ENCODE results near the gene CASP5. TPM values are rescaled to one million over a fixed set of nuclear protein-coding genes. Genes with fewer than 3 reads are reported as not detected.

CASP5 gene
- total RNA-seq, result not detected in 2 replicates

DNA sequence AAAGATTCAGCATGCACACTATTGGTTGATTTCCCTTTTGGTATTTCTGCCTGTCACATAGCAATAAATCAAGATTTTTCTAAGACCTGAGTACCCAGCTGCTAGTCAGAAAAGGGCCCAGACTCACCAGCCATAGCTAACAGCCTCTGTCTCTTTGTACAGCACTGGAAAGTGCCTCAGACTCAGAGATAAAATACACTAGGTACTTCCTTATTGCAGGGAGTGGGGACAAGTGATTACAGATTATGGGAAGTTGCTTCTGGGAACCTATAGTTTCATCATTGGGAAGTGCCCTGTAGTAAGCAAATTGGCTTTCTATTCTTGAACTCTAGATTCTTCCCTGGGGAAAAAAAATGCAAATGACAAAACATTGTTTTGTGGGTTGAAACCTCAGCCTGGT lies at the start of gene CASP5:
TSS of gene CASP5 (minus strand) at position 166 of the 400 bp plus-strand sequence. CDS start at position 134, 32 bp downstream.

DNA sequence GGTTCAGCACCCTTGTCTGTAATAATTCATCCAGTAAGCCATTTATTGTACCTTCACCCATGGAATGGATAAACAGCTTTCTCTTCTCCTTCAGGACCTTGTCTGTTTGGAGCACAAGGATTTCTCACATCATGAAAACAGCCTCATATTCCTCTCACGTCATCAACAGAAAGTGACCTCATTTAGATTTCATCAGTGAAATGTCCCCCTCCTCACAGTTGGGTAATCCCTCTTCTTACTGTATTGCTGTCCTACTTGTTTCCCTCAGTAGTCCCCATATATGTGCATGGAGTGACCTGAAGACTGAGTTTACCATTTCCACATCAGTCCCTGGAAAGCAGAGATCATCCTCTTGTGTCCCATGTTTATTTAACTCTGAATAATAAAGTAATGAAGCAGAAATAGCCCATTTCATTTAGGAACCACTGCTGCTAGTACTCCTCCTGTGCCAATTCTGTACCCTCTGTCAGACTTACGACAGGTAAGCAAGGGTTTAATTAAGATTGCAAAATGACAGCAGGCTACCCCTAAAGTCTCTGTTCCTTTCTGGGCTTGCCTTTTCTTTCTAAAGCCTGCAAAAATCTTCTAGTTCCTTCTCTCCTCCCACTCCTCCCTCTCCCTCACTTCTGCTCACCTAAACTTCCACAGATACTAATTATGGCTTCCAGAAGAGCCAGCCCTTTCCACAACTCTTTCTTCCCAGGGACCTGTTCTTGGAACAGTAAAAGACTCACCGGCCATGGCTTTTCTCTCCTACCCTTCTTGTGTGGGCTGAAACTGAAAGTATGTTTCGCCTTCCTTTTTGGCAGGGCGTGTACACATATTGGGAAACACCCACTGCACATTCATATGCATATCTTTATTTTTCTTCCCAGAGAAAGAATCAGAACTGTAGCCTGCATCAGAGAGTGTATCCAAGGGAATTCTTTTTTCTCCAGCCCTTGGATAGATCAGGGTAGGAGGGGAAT lies 21.9 kb upstream of the CASP5 start, which contains the start of gene CARD16:
TSS of gene CARD16 (minus strand) at position 779 of the 968 bp plus-strand sequence. CDS start at position 741, 38 bp downstream.

DNA sequence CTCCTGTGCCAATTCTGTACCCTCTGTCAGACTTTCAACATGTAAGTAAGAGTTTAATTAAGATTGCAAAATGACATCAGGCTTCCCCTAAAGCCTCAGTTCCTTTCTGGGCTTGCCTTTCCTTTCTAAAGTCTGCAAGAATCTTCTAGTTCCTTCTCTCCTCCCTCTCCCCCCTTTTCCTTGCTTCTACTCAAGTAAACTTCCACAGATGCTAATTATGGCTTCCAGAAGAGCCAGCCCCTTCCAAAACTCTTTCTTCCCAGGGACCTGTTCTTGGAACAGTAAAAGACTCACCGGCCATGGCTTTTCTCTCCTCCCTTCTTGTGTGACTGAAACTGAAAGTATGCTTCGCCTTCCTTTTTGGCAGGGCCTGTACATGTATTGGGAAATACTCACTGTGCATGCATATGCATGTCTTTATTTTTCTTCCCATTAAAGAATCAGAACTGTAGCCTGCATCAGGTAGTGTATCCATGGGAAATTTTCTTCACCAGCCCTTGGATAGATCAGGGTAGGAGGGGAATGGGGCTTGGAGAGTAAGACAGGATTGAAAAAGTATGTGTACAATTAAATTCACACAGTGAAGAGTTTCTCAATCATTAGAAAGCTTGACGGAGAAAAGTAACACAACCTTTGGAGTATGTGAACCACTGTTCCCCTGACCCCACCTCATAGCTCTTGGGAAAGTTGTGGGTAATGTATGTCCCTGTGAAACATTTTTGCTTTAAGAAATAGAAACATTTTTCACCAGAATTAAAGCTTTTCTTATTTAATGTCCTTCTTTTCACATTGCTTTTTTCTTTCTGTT lies 12.0 kb upstream of the CASP5 start, which contains the start of gene CASP1:
TSS of gene CASP1 (minus strand) at position 332 of the 808 bp plus-strand sequence. CDS start at position 301, 31 bp downstream.

DNA sequence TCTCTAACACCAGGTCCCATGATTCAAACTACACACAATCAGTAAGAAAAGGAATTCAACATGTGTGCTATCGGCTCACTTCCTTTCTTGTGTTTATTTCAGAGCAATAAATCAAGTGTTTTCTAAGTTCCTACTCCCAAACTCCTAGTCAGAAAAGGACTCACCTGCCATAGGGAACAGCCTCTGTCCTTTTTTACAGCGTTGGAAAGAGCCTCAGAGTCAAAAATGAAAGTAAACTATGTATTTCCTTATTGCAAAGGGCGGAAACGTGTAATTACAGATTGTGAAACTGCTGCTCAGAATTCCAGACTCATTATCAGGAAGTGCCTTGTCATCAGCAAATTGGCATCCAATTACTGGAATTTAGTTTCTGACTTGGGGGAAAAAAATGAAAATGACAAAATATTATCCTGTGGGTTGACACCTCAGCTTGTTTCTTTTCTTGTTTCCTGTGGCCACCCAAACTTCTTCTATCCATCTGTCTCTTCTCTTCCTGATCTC lies 54.6 kb downstream of the CASP5 start, which contains the start of gene CASP4:
TSS of gene CASP4 (minus strand) at position 220 of the 501 bp plus-strand sequence. CDS start at position 171, 49 bp downstream.

Other genes starting within 250 kb of the CASP5 start
- not detected in 2 replicates for gene CASP12, start 124.7 kb downstream of the CASP5 start, total RNA-seq
- gene CASP4, start 54.6 kb downstream of the CASP5 start, total RNA-seq, result 92.0 and 188 TPM in 2 replicates
- 8.8 and 14.8 TPM in 2 replicates for gene CASP1, start 12.0 kb upstream of the CASP5 start, total RNA-seq
- 2.0 and 6.5 TPM in 2 replicates for gene CARD16, start 22.2 kb upstream of the CASP5 start, total RNA-seq
- not detected in 2 replicates for gene CARD18, start 116.6 kb upstream of the CASP5 start, total RNA-seq

Data from smooth muscle cell of the umbilical artery (primary cell).